Epithelial cell of prostate (primary cell): ENCODE measurements around the gene C6orf136.
A peak's percentile ranks its signal among the peaks of the same experiment; 100 is the strongest.
"Not testable (repeated sequence)": the region's sequence is repeated elsewhere in the genome, so short reads cannot be mapped to it uniquely, and the experiment has no call there.

ENCODE experiments used
- DNase-seq: peaks from one replicate; pipeline ENCODE4 v3.0.0-alpha.2; 2011; ENCODE audit warnings: low read depth, low spot score
- H3K27ac ChIP-seq: fragments of 450-650 bp; 2 replicates; pipeline ENCODE4 v1.5.1; 2017; ENCODE audit warnings: mild to moderate bottlenecking

C6orf136 gene

DNA sequence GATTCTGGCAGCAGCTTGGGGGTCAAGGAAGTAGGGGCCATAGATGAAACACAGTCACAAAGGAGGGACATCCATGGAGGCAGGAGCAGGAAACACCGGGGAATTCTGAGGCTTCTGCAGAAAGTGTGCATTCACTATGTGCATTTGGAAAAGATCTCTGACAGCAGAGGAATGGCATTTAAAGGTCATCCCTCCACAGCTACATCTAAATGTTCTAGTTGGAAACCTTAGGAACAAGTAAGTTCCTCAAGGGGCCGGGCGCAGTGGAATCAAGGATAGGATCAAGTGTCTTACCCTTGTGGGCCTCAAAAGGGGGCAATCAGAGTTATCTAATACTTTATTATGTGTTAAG, 8.8 kb downstream of the C6orf136 start:
- no peak for DNase-seq

DNA sequence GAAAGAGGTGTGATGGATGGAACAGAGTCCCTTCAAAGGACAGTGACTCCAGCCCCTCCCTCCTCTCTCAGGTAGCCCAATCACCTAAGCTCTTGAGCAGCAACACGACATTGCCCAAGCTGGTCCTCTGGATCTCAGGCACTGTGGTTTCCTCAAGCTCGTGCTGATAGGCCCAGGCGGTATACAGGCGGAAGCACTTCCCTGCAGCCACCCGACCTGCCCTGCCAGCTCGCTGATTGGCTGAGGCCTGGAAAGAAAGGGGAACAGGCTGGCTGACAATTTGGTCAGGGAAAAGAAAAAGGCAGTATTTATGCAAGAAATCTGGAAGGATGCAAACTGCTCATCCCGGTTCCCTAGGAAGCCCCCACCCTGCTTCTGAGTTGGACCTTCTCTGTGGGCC, 9.6 kb downstream of the C6orf136 start:
- no peak overlapping the region for H3K27ac ChIP-seq

More for the DNA sequence above, 8.8 kb downstream of the C6orf136 start:
- no peak overlapping the region for H3K27ac ChIP-seq

DNA sequence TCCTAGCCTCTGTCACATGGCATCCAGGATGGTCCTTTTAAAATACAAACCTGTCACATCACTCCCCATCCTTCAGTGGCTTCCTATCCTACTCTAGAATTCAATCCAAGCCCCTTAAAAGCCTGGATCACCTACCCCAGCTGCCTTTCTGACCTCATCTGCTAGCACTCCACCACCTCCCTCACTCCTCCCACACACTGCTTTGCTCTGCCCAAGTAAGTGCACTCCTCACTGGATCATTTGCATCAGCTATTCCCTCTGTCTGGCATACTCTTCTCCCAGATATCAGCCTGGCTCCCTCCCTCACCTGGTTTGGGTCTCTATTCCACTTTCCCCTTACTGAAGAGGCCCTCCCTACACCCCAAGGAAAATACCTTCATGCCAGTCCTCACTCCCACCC, 10.5 kb downstream of the C6orf136 start:
- no peak overlapping the region for H3K27ac ChIP-seq
- no peak for DNase-seq

More for the DNA sequence above, 9.6 kb downstream of the C6orf136 start:
- DNase-seq: no peak

DNA sequence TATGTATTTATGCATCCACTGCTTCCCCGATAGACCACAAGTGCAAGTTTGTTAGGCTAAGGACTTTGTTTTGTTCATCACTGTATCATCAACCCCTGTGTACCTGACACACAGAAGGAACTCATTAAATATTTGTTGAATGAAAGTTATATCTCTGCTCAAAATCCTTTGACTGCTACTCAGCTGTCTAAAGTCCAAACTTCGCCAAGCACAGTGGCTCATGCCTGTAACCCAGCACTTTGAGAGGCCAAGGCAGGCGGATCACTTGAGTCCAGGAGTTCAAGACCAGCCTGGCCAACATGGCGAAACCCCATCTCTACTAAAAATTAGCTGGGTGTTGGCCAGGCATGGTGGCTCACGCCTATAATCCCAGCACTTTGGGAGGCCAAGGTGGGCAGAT, 11.0 kb downstream of the C6orf136 start:
- H3K27ac ChIP-seq, DNase-seq: not testable (repeated sequence)

DNA sequence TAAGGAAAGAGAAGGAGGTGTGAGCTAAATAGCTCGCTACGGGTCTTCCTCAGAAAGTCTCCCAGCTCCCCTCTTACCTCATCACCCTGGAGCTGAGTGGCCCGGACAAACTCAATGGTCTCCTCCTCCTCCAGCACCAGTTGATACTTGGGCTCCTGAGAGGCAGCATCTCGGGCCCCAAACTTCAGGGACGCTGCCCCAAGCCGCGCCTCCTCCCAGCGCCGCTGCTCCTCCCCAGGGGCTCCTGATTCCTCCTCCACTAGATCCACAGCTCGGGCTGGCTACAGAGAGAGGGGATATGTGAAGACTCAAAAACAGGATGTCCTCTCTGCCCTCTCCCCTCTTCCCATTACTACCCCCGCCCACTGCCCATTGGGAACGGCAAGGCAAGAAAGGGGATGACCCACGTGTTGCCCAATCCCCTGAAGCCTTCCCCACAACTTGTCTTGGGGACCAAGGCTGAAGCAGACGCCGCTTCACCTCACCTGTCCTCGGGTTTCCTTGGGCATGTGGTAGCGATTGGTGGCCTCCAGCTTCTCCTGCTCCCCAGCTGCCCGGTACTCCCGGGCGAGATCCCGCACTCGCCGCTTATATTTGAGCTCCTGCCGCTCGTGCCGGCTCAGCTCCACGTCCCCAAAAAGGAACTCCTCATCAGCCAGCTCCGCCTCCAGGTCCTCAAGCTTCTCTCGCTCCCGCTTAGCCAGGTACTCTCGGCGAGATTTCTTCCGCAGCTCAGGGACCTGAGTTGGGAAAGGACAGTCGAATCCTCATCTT, 18.2 kb downstream of the C6orf136 start:
- H3K27ac ChIP-seq: no peak overlapping the region
- DNase-seq: no peak

DNA sequence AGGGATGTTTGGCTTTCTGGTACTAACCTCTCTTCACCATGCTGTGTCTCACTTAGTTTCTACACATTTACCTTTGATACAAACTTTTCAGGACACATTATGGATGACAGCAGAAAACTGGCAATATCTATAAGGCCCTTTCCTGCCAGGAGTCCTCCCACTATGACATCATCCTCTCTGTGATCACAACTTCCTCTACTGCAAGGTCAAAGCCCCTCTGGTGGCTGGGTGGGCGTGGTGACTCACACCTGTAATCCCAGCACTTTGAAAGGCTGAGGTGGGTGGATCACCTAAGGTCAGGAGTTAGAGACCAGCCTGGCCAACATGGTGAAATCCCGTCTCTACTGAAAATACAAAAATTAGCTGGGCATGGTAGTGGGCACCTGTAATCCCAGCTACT, 19.4 kb downstream of the C6orf136 start:
- DNase-seq, H3K27ac ChIP-seq: not testable (repeated sequence)

DNA sequence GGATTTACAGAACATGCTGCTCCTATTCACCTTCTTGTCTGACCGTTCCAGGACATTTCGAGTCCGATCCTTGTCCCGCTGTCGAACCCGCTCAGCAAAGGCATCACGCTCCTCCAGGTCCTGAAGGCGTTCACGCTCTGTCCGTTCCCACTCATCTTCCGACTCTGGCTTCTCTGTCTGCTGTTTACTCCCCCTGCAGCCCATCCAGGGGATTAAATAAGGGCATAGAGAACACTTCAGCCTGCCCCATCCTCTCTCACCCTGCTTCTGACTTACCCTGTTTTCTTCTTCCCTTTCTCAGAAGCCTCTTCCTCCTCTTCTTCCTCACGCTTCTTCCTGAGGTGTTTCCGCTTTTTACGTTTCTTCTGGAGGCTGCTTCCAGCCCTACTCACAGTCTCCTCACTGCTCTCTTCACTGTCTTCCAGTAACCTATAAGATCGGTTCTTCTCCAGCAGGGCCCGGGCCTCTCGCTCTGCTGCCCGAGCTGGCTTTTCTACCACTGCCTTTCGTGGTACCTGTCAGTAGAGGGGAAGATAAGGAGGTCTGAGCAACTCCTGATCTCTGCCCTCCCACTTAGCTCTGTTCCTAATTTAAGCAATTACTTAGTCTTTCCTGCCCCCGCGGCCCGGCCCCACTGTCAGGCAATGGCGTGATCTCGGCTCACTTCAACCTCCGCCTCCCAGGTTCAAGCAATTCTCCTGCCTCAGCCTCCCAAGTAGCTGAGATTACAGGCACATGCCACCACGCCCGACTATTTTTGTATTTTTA, 24.0 kb downstream of the C6orf136 start:
- H3K27ac ChIP-seq: no peak overlapping the region
- DNase-seq: no peak

DNA sequence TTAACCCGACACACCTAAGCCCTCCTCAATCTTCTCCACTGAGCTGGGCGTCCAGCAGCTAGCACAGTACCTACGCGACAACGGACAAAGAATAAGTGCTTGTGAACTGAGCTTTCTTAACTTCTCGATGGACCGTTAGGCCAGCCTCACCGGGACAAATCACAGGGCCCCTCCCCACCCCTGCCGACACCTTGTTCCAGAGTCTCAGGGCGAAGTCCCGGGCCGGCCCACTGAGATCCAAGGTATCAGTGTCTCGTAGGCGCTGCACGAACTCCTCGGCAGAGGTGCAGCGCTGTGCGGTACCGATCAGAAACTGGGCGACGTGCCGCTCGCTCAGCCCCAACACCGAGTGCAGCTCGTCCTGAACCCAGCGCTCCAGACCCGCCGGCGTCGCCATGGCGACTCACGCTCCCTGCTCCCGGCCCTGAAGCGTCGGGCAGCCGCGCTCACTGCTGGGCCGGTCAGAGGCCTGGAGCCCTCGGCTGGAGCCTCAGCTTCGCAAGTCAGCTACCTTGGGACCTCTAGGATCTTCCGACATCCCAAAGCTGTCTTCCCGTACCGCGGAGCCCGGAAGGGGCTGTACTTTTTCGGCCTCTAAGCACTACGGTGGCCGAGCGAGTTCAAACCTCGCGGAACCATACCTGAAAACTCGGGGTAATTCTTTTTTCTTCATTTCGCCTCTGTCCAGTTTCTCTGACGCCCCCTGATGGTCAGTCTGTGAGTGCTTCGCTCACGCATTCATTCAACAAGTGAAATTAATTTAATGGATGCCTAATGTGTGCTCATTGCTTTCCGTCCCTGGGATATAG, 25.7 kb downstream of the C6orf136 start, which contains the start of gene DHX16:
Gene DHX16, minus strand, starts transcription at position 562 of the 809 bp plus-strand sequence. Its CDS starts 165 bp downstream, at position 397.
- peak; percentile 93 for DNase-seq
- H3K27ac ChIP-seq: peak within 1 kb of the TSS; percentile 59

DNA sequence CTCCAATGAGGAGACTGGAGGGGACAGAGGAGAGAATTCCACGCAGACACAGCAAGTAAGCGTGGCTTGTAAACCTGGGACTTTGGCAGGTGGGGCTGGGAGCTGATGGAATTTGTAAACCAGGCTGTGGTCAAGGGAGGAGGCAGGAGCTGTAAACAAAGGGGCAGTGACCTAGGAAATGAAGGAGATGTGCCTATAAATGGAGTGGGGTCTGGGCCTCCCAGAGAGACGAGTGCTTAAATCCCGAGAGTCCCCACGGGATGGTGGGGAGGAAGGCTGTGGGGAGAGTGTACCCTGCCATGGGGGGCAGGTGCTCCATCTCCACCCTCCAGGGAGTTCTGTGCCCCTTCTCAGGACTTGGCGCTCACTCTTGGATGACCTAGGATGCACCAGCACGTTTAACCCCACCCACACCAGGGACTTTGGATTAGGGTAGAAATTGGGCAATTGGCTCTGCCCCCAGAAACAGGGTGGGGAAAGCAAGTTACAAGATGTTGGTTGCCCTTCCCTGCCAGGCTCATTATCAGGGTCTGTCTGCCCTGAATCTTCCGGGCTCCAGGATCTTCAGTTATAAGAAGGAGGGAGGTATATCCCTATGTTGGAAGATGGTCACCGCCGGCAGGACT, 29.8 kb downstream of the C6orf136 start:
- no peak overlapping the region for H3K27ac ChIP-seq
- no peak for DNase-seq

DNA sequence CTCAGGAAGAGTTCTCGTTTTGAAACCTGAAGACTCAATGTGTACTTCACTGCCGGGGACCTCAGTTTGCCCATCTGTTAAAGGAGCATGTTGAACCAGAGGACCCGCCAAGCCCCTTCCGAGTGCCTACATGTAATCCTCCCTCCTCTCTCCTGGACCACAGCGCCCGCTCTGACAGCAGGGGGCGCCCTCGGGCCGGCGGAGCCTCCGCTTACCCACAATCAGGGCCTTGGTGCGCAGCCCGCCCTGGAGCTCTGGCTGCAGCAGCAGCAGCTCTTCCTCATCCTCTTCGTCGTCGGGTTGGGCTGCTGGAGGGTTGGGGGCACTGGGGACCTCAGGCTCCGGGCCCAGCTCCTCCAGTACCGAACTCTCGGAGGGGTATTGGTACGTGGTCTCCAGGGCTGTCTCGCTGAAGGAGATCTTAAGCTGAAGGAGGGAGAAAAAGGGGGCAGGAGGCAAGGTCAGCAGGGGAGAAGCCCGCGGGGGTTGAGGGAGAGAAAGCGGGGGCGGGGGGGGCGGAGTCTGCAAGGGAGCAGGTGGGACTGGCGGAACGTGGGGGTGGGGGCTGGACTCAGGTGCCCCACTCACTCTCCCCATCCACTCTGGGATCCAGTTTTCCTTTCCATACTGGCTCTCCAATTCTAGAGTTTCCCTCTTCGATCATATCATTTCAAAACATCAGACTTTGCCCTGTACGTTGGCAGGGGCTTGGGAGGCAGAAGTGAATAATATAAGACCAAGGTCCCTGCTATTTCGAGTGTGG, 32.2 kb downstream of the C6orf136 start:
- DNase-seq: no peak
- peak overlapping the region; percentile 98 for H3K27ac ChIP-seq

DNA sequence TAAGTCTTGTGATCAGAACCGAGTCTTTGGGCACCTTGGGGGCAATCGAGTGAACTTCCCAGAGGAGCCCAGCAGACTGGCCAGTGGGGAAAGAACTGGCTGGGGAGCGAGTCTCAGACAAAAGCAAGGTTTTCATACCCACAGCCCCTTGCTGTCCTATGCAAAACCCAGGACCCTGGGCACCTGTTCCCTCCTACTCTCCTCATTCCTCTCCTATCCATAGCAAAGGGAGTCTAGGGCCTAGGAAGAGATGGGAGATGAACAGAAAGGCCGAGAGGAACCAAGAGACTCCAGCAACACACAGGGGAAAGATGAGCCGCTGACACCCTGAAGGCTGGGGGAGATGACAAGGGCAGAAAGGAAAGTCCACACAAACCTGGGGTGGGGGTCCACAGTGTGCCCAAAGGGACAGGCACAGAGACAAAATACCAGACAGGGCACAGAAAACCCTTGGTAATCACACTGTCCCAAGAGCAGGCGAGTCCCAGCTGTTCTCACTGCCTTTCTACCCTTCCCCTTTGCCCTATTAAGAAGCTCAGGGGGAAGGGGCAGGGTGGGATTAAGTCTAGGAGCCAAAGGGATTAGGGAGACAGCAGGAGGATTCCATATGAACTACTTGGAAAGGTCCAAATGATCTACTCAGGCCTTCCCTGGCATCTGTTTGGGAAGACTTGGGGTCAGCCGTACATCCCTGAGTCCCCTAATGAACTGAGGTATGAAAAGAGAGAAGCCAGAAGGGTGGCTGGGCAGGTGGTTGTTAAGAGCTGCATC, 33.0 kb downstream of the C6orf136 start:
- H3K27ac ChIP-seq: peak overlapping the region; percentile 98
- DNase-seq: no peak

DNA sequence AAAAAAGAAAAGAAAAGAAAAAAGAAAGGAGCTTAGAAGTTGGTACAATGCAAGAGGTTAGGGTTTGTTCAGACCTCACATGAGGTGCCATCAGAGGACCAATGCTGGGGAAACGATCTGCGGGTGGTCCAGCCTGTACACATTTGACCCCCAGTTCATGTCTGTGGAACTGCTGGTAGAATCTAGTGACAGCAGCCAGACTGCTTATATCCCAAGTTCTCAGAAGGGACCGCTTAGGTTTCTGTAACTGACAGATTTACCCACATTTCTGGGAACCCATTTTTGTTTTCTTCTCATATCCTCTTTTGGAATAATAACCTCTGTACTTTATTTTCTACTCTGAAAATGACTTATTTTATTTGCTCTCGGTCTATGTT, 34.8 kb downstream of the C6orf136 start:
- peak overlapping the region; percentile 98 for H3K27ac ChIP-seq

DNA sequence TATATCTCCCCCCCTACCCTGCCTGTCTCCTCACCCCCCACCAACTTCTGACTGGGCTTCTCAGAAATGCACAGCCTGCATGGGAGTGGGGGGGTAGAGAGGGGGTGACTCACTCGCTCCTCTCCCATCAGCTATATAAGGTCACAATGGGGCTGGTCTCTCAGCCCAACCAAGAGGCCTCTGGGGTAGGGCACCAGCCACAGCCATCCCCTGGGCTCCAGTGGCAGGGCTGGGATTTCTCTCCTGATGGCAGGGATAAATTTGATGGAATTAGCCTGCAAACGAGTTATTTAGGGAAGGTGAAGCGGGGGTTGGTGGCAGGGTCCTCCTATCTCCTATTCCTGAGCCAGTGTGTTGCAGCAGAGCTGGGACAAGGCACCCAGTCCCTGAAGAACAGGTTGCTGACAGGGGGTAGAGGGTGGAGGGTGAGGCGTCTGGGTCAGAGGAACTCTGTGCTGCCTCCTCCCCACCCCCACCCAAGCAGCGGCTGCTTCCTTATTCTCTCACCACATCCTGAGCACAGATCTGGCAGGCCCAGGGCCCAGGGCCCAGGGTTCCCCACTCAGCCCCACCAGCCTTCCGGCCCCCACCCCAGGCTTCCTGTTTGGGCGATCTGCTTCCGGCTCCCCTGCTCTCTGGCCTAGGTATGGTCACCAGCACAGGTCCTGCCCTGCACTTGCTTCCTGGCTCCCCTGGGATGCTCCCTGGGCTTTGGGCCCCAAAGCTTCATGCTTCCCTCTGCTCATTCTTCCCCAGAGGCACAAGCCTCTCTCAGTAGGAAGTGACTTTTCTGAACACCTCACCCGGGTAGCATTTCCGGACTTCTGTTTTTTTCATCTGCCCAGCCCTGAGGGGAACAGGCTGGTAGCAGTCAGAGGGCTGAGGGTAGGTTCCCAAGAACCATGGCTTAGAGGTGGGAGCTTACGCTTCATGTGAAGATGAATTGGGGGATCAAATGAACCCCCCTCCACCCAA, 35.5 kb downstream of the C6orf136 start:
- H3K27ac ChIP-seq: peak overlapping the region; percentile 98

More for the DNA sequence above, 34.8 kb downstream of the C6orf136 start:
- no peak for DNase-seq

DNA sequence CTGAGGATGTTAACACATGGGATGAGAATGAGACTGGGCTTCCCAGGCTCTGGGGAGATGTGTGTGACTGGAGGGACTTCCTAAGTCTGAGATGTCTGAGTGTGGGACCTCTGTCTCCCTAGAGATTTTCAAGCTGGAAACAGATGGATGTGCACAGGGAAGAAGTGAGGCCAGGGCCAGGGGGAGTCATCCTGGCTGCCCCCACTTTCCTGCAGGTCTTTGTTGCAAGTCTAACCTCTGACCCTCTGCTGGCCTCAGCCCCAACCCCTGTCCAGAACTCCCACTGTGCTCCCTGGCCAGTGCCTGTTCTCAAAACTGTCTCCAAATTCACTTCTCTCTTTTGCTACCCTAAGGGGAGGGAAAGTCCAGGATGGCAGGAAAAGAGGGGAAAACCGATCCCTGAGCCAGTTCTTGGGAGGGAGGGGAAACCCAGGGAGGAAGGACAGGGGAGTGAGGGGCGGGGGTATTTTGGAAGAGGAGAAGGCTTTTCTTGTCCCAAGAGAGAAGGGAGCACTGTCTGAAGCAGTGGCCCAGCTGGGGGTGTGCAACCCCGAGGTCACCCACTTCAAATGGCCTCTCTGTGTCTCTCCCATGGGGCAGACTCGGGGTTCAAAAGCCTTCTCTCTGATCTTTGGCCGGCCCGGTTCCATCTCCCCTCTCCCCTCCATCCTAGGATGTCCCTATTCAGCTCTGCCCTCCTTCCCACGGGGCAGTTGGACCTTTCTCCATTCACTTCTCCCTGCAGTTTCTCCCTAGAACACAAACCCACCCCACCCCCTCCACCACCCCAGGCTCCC, 36.4 kb downstream of the C6orf136 start:
- H3K27ac ChIP-seq: peak overlapping the region; percentile 98
- no peak for DNase-seq

More for the DNA sequence above, 35.5 kb downstream of the C6orf136 start:
- DNase-seq: no peak

DNA sequence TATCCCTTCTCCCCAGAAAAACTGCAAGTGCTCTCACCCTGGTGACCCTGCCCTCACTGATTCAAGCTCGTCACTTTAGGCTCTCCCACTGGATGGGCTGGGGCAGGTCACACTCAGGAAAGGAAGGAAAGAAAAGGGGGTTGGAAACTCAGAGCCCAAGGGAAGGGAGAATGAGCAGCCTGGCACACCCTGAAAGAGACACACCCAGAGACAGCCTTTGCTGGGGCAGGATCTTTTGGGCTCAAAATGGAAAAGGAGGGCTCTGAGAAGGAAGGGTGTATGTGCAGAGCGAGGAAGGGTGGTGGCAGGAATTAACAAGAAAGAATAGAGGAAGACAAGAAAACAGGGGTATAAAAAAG, 37.0 kb downstream of the C6orf136 start:
- DNase-seq: no peak
- H3K27ac ChIP-seq: peak overlapping the region; percentile 98

DNA sequence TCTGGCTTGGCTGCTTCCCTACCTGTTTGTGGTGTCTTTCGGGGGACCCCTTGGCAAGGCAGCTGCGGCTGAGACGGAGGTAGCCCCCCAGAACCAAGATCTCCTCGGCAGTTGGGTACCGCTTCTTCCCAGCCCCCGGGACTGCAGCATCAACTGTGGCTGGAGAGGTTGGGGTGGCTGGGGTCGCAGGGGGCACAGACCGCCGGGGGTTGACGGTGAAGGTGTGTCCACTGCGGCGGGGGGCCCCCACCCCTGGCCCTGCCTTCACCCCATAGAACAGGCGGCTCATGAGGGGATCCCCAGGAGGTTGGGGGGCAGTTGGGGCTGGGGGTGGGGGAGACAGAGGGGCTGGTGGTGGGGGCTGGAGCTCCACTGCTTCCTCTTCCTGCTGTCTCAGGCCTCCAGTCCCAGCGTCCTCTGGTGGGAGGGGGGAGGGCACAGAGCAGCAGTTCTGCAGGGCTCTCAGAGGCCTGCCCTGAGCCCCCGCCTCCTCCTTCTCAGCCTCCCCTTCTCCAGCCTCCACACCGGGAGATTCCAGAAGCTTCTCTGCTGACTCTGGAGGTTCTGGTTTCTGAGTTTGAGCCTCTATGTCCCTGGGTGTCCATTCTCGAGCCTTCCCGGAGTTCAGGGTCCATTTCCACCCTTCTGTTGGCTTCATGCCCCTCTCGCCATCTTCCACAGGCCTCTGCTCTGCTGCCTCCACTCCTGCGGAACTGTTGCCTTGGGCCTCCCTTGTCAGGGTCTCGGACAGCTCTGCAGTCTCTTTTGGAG, 37.6 kb downstream of the C6orf136 start:
- H3K27ac ChIP-seq: peak overlapping the region; percentile 98
- DNase-seq: no peak
